ENCODE measurements around the gene HPS6.

DNA sequence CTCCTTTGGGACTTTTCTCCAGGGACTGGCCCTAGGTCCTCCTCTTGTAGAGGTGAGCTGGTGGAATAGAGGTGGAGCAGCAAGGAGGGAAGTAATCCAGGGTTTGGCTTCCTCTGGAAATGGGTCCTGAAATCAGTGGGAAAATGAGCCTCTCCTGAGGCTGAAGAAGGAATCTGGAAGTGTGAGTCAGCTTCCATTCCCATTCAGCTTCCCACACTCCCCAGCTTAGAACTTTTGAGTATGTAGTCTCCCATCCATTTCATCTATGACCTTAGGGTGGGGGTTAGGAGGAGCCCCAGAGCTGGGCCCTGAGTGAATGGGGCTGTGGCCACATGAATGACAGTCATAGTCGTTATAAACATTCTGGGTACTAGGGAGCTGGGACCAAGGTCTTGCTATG is 37.3 kb downstream of the HPS6 start:
- TF ChIP-seq, protein P1, sequence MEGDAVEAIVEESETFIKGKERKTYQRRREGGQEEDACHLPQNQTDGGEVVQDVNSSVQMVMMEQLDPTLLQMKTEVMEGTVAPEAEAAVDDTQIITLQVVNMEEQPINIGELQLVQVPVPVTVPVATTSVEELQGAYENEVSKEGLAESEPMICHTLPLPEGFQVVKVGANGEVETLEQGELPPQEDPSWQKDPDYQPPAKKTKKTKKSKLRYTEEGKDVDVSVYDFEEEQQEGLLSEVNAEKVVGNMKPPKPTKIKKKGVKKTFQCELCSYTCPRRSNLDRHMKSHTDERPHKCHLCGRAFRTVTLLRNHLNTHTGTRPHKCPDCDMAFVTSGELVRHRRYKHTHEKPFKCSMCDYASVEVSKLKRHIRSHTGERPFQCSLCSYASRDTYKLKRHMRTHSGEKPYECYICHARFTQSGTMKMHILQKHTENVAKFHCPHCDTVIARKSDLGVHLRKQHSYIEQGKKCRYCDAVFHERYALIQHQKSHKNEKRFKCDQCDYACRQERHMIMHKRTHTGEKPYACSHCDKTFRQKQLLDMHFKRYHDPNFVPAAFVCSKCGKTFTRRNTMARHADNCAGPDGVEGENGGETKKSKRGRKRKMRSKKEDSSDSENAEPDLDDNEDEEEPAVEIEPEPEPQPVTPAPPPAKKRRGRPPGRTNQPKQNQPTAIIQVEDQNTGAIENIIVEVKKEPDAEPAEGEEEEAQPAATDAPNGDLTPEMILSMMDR (conservative IDR thresholded peaks at IDR 0.05 in 1 of 2, IDR thresholded peaks at IDR 0.05 in 1 of 2; ENCODE audit: low read depth in 1 of 2, low read length in 2 of 2) = no peak
- no peak for TF ChIP-seq EZH2 (IDR thresholded peaks at IDR 0.05; ENCODE audit: low read length, missing control alignments)
